Endothelial cell (in vitro differentiated cells): Measurements from ENCODE around the gene ZIC2. TPM values are rescaled to one million over a fixed set of nuclear protein-coding genes. Genes with fewer than 3 reads are reported as not detected.

Experiments used
- DNase-seq: peaks from one replicate; pipeline ENCODE4 v3.0.0; 2021; ENCODE audit warnings: low spot score
- H3K27ac Mint-ChIP-seq: one replicate; pipeline ENCODE4 v1.8.0; 2021; ENCODE audit warnings: mixed read lengths, inconsistent platforms; ENCODE audit not compliant: unreplicated experiment
- H3K27me3 Mint-ChIP-seq: one replicate; pipeline ENCODE4 v1.8.0; 2021; ENCODE audit warnings: mild to moderate bottlenecking, moderate library complexity, mixed read lengths, inconsistent platforms; ENCODE audit not compliant: unreplicated experiment
- H3K36me3 Mint-ChIP-seq: one replicate; pipeline ENCODE4 v1.8.0; 2021; ENCODE audit warnings: mild to moderate bottlenecking, low read depth, mixed read lengths, inconsistent platforms; ENCODE audit not compliant: unreplicated experiment
- H3K4me1 Mint-ChIP-seq: one replicate; pipeline ENCODE4 v1.8.0; 2021; ENCODE audit warnings: mild to moderate bottlenecking, mixed read lengths, inconsistent platforms; ENCODE audit not compliant: unreplicated experiment
- H3K4me3 Mint-ChIP-seq: one replicate; pipeline ENCODE4 v1.8.0; 2021; ENCODE audit warnings: mild to moderate bottlenecking, mixed read lengths, inconsistent platforms; ENCODE audit not compliant: unreplicated experiment
- H3K9me3 Mint-ChIP-seq: one replicate; pipeline ENCODE4 v1.8.0; 2021; ENCODE audit warnings: mixed read lengths, inconsistent platforms; ENCODE audit not compliant: unreplicated experiment
- CTCF ChIP-seq: fragments of 200-600 bp; sonication (generic); IDR thresholded peaks from one replicate; pipeline ENCODE4 v1.5.0; 2021; ENCODE audit warnings: antibody characterized with exemption; ENCODE audit not compliant: unreplicated experiment
- total RNA-seq: library from RNA; stranded (reverse); fragmentation: NEBNext Ultra II Directional; extraction: Animal tissue kit (Norgen Biotek cat#: 25700); gene quantifications from one replicate; pipeline ENCODE4 v1.2.1, GENCODE V29; 2021; ENCODE audit not compliant: unreplicated experiment

The ZIC2 gene
- total RNA-seq, 1 donor from 2014 or later, result 3.8 TPM

- Mint-ChIP-seq H3K4me1 (peaks cover 21% of the 10 kb centered on the region), H3K36me3 (no peaks in the 10 kb centered on the region), H3K27ac (no peak within 1 kb of the TSS), H3K4me3 (peak within 1 kb of the TSS; percentile 76), H3K27me3 (peaks cover 30% of the 10 kb centered on the region), H3K9me3 (no peaks in the 10 kb centered on the region)
- DNase-seq, result peak; percentile 34
- no peak for TF ChIP-seq CTCF
These were observed 9.9 kb upstream of the ZIC2 start, which contains the start of gene ZIC5 for GRCh38 chr13:99971576-99972189. Gene ZIC5 (minus strand): TSS chr13:99971767. CDS start chr13:99971603, 164 bp downstream.

- no peak for DNase-seq
- peaks cover 20% of the 10 kb centered on the region for H3K4me1 Mint-ChIP-seq
- peaks cover 34% of the 10 kb centered on the region for H3K27me3 Mint-ChIP-seq
- no peaks in the 10 kb centered on the region for H3K9me3 Mint-ChIP-seq
- H3K36me3 Mint-ChIP-seq, result no peaks in the 10 kb centered on the region
- peak overlapping the region; percentile 33 for H3K4me3 Mint-ChIP-seq
- TF ChIP-seq CTCF, result no peak
- no peak overlapping the region for H3K27ac Mint-ChIP-seq
These were observed 9.3 kb upstream of the ZIC2 start for GRCh38 chr13:99972190-99972731.

GRCh38 chr13:99973163-99973807 lies 8.3 kb upstream of the ZIC2 start:
- DNase-seq, result no peak
- no peak overlapping the region for H3K27ac Mint-ChIP-seq
- no peak overlapping the region for H3K4me3 Mint-ChIP-seq
- H3K27me3 Mint-ChIP-seq, result peaks cover 31% of the 10 kb centered on the region
- no peaks in the 10 kb centered on the region for H3K36me3 Mint-ChIP-seq
- peaks cover 14% of the 10 kb centered on the region for H3K4me1 Mint-ChIP-seq
- no peaks in the 10 kb centered on the region for H3K9me3 Mint-ChIP-seq
- TF ChIP-seq CTCF, result no peak

GRCh38 chr13:99973808-99974185 lies 7.8 kb upstream of the ZIC2 start:
- no peak for DNase-seq
- Mint-ChIP-seq H3K27me3 (peaks cover 32% of the 10 kb centered on the region), H3K36me3 (no peaks in the 10 kb centered on the region), H3K4me1 (peaks cover 17% of the 10 kb centered on the region), H3K9me3 (no peaks in the 10 kb centered on the region), H3K27ac (no peak overlapping the region), H3K4me3 (no peak overlapping the region)
- no peak for TF ChIP-seq CTCF

- Mint-ChIP-seq H3K4me1 (peaks cover 15% of the 10 kb centered on the region), H3K36me3 (no peaks in the 10 kb centered on the region), H3K9me3 (no peaks in the 10 kb centered on the region), H3K27me3 (peaks cover 31% of the 10 kb centered on the region), H3K27ac (no peak overlapping the region), H3K4me3 (no peak overlapping the region)
- no peak for TF ChIP-seq CTCF
- no peak for DNase-seq
These were observed 7.2 kb upstream of the ZIC2 start for GRCh38 chr13:99974296-99974938.
